OCI-LY1 (cell line): ENCODE data around the gene RBM15B.

Experiments used
- CTCF ChIP-seq: fragments of 200-600 bp; sonication (generic), shearing (Covaris generic); IDR thresholded peaks from 2 replicates; pipeline ENCODE4 v1.5.1; 2017; ENCODE audit warnings: mild to moderate bottlenecking, antibody characterized with exemption, low read length, moderate library complexity, mixed read lengths
- EZH2 ChIP-seq: fragments of 200-600 bp; sonication (generic), shearing (Covaris generic); IDR thresholded peaks from 2 replicates; pipeline ENCODE4 v1.8.0; 2017; ENCODE audit warnings: borderline replicate concordance, mixed run types, mild to moderate bottlenecking, antibody characterized with exemption, low read length, moderate library complexity, mixed read lengths

GRCh38 chr3:51378065-51378464 lies 13.0 kb upstream of the RBM15B start:
- TF ChIP-seq CTCF (no peak), EZH2 (no peak)
